ENCODE measurements around the gene KCNQ5. TPM values are rescaled to one million over a fixed set of nuclear protein-coding genes. Genes with fewer than 3 reads are reported as not detected.

Gene KCNQ5
- total RNA-seq, 4 donors from 2014 or later: 0.30 to 0.57 (median 0.42) TPM; not detected in 1

- no peaks in the 10 kb centered on the region for H3K36me3 ChIP-seq
- no peak overlapping the region for H3K4me3 ChIP-seq
- TF ChIP-seq POLR2A (IDR thresholded peaks at IDR 0.05): no peak
- TF ChIP-seq POLR2AphosphoS5 (IDR thresholded peaks at IDR 0.05): no peak
- no peak for TF ChIP-seq CTCF (IDR thresholded peaks at IDR 0.05)
- TF ChIP-seq EP300 (IDR thresholded peaks at IDR 0.05): no peak
- WGBS: 18% methylated on average over 1 of the region's 1 CpG
- no peak overlapping the region for H3K27ac ChIP-seq
- H3K27me3 ChIP-seq: no peaks in the 10 kb centered on the region
- no peaks in the 10 kb centered on the region for H3K4me1 ChIP-seq
- no peaks in the 10 kb centered on the region for H3K9me3 ChIP-seq
- no peak for DNase-seq (ENCODE audit: low spot score in 2 of 2)
Measured at GRCh38 chr6:72966628-72967280, 344.9 kb downstream of the KCNQ5 start.

- no peak for DNase-seq (ENCODE audit: low spot score in 2 of 2)
- Histone ChIP-seq H3K9me3 (no peaks in the 10 kb centered on the region), H3K36me3 (no peaks in the 10 kb centered on the region), H3K27ac (no peak overlapping the region), H3K4me1 (no peaks in the 10 kb centered on the region), H3K27me3 (no peaks in the 10 kb centered on the region), H3K4me3 (no peak overlapping the region)
- WGBS: 76% methylated on average over 1 of the region's 1 CpG
- TF ChIP-seq EP300 (IDR thresholded peaks at IDR 0.05): no peak
Measured at GRCh38 chr6:72967329-72967728, 345.5 kb downstream of the KCNQ5 start.

- no peaks in the 10 kb centered on the region for H3K9me3 ChIP-seq
- H3K36me3 ChIP-seq: no peaks in the 10 kb centered on the region
- no peak for TF ChIP-seq POLR2AphosphoS5 (IDR thresholded peaks at IDR 0.05)
- TF ChIP-seq POLR2A (IDR thresholded peaks at IDR 0.05): no peak
- no peak for TF ChIP-seq EP300 (IDR thresholded peaks at IDR 0.05)
- no peak for TF ChIP-seq CTCF (IDR thresholded peaks at IDR 0.05)
- no peak overlapping the region for H3K27ac ChIP-seq
- H3K4me3 ChIP-seq: no peak overlapping the region
- DNase-seq (ENCODE audit: low spot score in 2 of 2): no peak
- no peaks in the 10 kb centered on the region for H3K27me3 ChIP-seq
- no peaks in the 10 kb centered on the region for H3K4me1 ChIP-seq
- WGBS: 84% methylated on average over 1 of the region's 1 CpG
Measured at GRCh38 chr6:72968704-72969103, 346.8 kb downstream of the KCNQ5 start.

GRCh38 chr6:72969666-72970065 lies 347.8 kb downstream of the KCNQ5 start:
- Histone ChIP-seq H3K9me3 (no peaks in the 10 kb centered on the region), H3K4me3 (no peak overlapping the region), H3K4me1 (no peaks in the 10 kb centered on the region), H3K27me3 (no peaks in the 10 kb centered on the region), H3K36me3 (no peaks in the 10 kb centered on the region), H3K27ac (no peak overlapping the region)
- no peak for DNase-seq (ENCODE audit: low spot score in 2 of 2)
- no peak for TF ChIP-seq POLR2AphosphoS5 (IDR thresholded peaks at IDR 0.05)
- no peak for TF ChIP-seq EP300 (IDR thresholded peaks at IDR 0.05)
- no peak for TF ChIP-seq CTCF (IDR thresholded peaks at IDR 0.05)
- no peak for TF ChIP-seq POLR2A (IDR thresholded peaks at IDR 0.05)
- 68% methylated on average over 2 of the region's 2 CpGs for WGBS

GRCh38 chr6:72972579-72972978 lies 350.7 kb downstream of the KCNQ5 start:
- Histone ChIP-seq H3K4me1 (no peaks in the 10 kb centered on the region), H3K27me3 (no peaks in the 10 kb centered on the region), H3K27ac (no peak overlapping the region), H3K4me3 (no peak overlapping the region), H3K36me3 (no peaks in the 10 kb centered on the region), H3K9me3 (no peaks in the 10 kb centered on the region)
- no peak for TF ChIP-seq CTCF (IDR thresholded peaks at IDR 0.05)
- TF ChIP-seq POLR2AphosphoS5 (IDR thresholded peaks at IDR 0.05): no peak
- TF ChIP-seq EP300 (IDR thresholded peaks at IDR 0.05): no peak
- DNase-seq (ENCODE audit: low spot score in 2 of 2): no peak

- 39% methylated on average over 2 of the region's 2 CpGs for WGBS
- no peak for DNase-seq (ENCODE audit: low spot score in 2 of 2)
- H3K27ac ChIP-seq: no peak overlapping the region
- no peaks in the 10 kb centered on the region for H3K9me3 ChIP-seq
- no peak overlapping the region for H3K4me3 ChIP-seq
- no peaks in the 10 kb centered on the region for H3K4me1 ChIP-seq
- no peaks in the 10 kb centered on the region for H3K36me3 ChIP-seq
- no peaks in the 10 kb centered on the region for H3K27me3 ChIP-seq
- TF ChIP-seq POLR2AphosphoS5 (IDR thresholded peaks at IDR 0.05): no peak
- no peak for TF ChIP-seq EP300 (IDR thresholded peaks at IDR 0.05)
- TF ChIP-seq CTCF (IDR thresholded peaks at IDR 0.05): no peak
- no peak for TF ChIP-seq POLR2A (IDR thresholded peaks at IDR 0.05)
Measured at GRCh38 chr6:72974276-72974675, 352.4 kb downstream of the KCNQ5 start.

All from suprapubic skin (tissue), 4 donors.